IPS DF 4.7 (cell line): Measurements from ENCODE around the gene MFSD12.
"Not testable (repeated sequence)": the region's sequence is repeated elsewhere in the genome, so short reads cannot be mapped to it uniquely, and the experiment has no call there.

ENCODE experiments used
- DNase-seq: peaks from one replicate; pipeline ENCODE4 v3.0.0-alpha.2; 2013; ENCODE audit warnings: low spot score; ENCODE audit errors: extremely low read depth

Gene MFSD12

GRCh38 chr19:3523361-3524077 lies 33.9 kb downstream of the MFSD12 start:
- no peak for DNase-seq

GRCh38 chr19:3522421-3523360 lies 34.7 kb downstream of the MFSD12 start:
- no peak for DNase-seq

GRCh38 chr19:3521104-3521445 lies 36.3 kb downstream of the MFSD12 start:
- DNase-seq = no peak

- DNase-seq = no peak
Measured at GRCh38 chr19:3520166-3521103, 37.0 kb downstream of the MFSD12 start.

- DNase-seq = no peak
Measured at GRCh38 chr19:3519126-3519525, 38.3 kb downstream of the MFSD12 start.

- no peak for DNase-seq
Measured at GRCh38 chr19:3518659-3519058, 38.7 kb downstream of the MFSD12 start.

- no peak for DNase-seq
Measured at GRCh38 chr19:3518255-3518654, 39.1 kb downstream of the MFSD12 start.

- DNase-seq = no peak
Measured at GRCh38 chr19:3517638-3518037, 39.7 kb downstream of the MFSD12 start.

GRCh38 chr19:3516675-3517207 lies 40.6 kb downstream of the MFSD12 start:
- DNase-seq = no peak

- no peak for DNase-seq
Measured at GRCh38 chr19:3515891-3516422, 41.4 kb downstream of the MFSD12 start.

- no peak for DNase-seq
Measured at GRCh38 chr19:3514930-3515329, 42.5 kb downstream of the MFSD12 start.

GRCh38 chr19:3513229-3514140 lies 43.9 kb downstream of the MFSD12 start:
- DNase-seq = no peak

GRCh38 chr19:3512562-3513228 lies 44.7 kb downstream of the MFSD12 start:
- DNase-seq = no peak

- no peak for DNase-seq
Measured at GRCh38 chr19:3511506-3512251, 45.7 kb downstream of the MFSD12 start.

GRCh38 chr19:3510727-3511126 lies 46.7 kb downstream of the MFSD12 start:
- DNase-seq = no peak

- DNase-seq = no peak
Measured at GRCh38 chr19:3509566-3509989, 47.8 kb downstream of the MFSD12 start.

GRCh38 chr19:3508771-3509535 lies 48.4 kb downstream of the MFSD12 start:
- DNase-seq = no peak

GRCh38 chr19:3508121-3508661 lies 49.2 kb downstream of the MFSD12 start:
- DNase-seq = not testable (repeated sequence)
